Measurements from ENCODE around the gene WBP1L.

GRCh38 chr10:102826148-102826796 lies 82.5 kb downstream of the WBP1L start:
- TF ChIP-seq EZH2 (IDR thresholded peaks at IDR 0.05; ENCODE audit: low read depth, unreplicated experiment) (no peak), CTCF (conservative IDR thresholded peaks at IDR 0.05; ENCODE audit: low read depth in 2 of 2) (no peak), POLR2AphosphoS5 (IDR thresholded peaks at IDR 0.05; ENCODE audit: low read depth) (no peak), EZH2phosphoT487 (IDR thresholded peaks at IDR 0.05; ENCODE audit: unreplicated experiment) (no peak), ZNF114 (CRISPR knock-in tag; IDR thresholded peaks at IDR 0.05) (no peak)
